ENCODE measurements around the gene ASB15. TPM values are rescaled to one million over a fixed set of nuclear protein-coding genes. Genes with fewer than 3 reads are reported as not detected.

ASB15 gene
- total RNA-seq, 1 donor: not detected

DNA sequence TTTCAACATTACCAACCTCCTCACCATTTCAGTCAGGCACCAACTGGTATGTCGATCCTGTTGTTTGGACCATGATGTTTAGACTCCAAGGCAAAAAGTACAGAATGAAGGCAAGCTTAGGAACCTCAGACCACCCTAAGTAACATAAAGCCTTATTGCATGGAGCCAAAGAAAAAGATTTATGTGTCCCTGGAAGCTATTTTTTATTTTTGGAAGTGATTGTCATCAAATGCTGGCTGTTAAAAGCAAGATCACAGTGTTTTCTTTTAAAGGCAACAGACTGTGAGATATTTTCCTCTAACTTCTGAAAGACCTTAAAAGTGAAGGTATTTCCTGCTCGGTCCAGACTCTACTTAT is 8.2 kb downstream of the ASB15 start:
- TF ChIP-seq, protein P1, sequence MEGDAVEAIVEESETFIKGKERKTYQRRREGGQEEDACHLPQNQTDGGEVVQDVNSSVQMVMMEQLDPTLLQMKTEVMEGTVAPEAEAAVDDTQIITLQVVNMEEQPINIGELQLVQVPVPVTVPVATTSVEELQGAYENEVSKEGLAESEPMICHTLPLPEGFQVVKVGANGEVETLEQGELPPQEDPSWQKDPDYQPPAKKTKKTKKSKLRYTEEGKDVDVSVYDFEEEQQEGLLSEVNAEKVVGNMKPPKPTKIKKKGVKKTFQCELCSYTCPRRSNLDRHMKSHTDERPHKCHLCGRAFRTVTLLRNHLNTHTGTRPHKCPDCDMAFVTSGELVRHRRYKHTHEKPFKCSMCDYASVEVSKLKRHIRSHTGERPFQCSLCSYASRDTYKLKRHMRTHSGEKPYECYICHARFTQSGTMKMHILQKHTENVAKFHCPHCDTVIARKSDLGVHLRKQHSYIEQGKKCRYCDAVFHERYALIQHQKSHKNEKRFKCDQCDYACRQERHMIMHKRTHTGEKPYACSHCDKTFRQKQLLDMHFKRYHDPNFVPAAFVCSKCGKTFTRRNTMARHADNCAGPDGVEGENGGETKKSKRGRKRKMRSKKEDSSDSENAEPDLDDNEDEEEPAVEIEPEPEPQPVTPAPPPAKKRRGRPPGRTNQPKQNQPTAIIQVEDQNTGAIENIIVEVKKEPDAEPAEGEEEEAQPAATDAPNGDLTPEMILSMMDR (IDR thresholded peaks at IDR 0.05; ENCODE audit: extremely low read depth, low read depth, low read length): no peak
- Histone ChIP-seq H4K20me1 (ENCODE audit: insufficient read depth, low read length) (no peaks in the 10 kb centered on the region), H2AFZ (ENCODE audit: low read length) (no peak overlapping the region), H3K27ac (ENCODE audit: low read depth, low read length) (no peak overlapping the region), H3K4me3 (ENCODE audit: insufficient read depth, low read length) (no peak overlapping the region), H3K79me2 (ENCODE audit: insufficient read depth, low read length) (no peaks in the 10 kb centered on the region), H3K4me1 (ENCODE audit: insufficient read depth, low read length) (no peaks in the 10 kb centered on the region), H3K9me3 (ENCODE audit: low read depth, low read length) (no peaks in the 10 kb centered on the region), H3K4me2 (ENCODE audit: insufficient read depth, low read length) (no peak overlapping the region), H3K36me3 (ENCODE audit: insufficient read depth, low read length) (no peaks in the 10 kb centered on the region), H3K27me3 (ENCODE audit: insufficient read depth, low read length) (no peaks in the 10 kb centered on the region)
- DNase-seq (ENCODE audit: insufficient read length, low spot score, missing footprints): peak; percentile 39

DNA sequence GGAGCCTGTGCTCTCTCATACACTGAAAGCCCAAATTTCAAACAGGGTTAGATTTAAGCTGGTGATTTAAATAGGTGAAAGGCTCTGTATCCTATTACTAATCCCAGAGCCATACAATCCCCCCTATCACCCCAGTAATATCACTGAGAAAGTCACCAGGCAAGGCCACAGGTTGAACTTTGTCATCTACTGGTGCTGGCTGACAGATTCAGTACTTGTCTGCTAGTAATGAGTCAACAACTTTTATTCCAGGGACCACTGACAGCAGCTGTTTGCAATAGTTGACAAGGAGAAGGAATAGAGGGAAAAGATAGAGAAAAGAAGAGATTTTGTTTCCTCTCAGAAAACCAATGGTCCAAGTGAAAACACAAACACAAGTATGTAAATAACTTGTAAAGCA is 10.4 kb downstream of the ASB15 start:
- Histone ChIP-seq H4K20me1 (ENCODE audit: insufficient read depth, low read length) (no peaks in the 10 kb centered on the region), H2AFZ (ENCODE audit: low read length) (no peak overlapping the region), H3K4me1 (ENCODE audit: insufficient read depth, low read length) (no peaks in the 10 kb centered on the region)

DNA sequence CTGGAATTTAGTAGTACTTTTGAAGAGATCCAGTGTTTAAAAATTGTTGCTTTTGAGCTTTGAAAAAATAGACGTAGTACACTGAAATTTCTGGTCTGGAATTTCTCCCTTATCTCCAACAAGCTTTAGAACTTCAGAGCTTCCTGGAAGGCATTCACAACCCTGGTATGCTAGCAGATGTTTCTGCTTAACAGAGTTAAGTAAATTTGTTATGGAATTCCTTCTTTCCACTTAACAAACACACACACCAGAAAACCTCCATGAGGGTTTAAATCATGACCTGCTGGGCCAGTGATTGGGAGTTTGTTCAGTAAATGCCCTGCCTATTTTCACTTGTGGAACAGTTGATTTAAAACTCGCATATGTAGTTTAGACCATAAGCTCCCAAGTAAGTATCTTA is 13.7 kb downstream of the ASB15 start:
- Histone ChIP-seq H3K4me1 (ENCODE audit: insufficient read depth, low read length) (no peaks in the 10 kb centered on the region), H4K20me1 (ENCODE audit: insufficient read depth, low read length) (no peaks in the 10 kb centered on the region), H3K36me3 (ENCODE audit: insufficient read depth, low read length) (no peaks in the 10 kb centered on the region), H3K27ac (ENCODE audit: low read depth, low read length) (no peak overlapping the region), H2AFZ (ENCODE audit: low read length) (no peak overlapping the region), H3K4me2 (ENCODE audit: insufficient read depth, low read length) (no peak overlapping the region), H3K9me3 (ENCODE audit: low read depth, low read length) (no peaks in the 10 kb centered on the region), H3K27me3 (ENCODE audit: insufficient read depth, low read length) (no peaks in the 10 kb centered on the region), H3K79me2 (ENCODE audit: insufficient read depth, low read length) (no peaks in the 10 kb centered on the region), H3K4me3 (ENCODE audit: insufficient read depth, low read length) (no peak overlapping the region)
- TF ChIP-seq, protein P1 (IDR thresholded peaks at IDR 0.05; ENCODE audit: extremely low read depth, low read depth, low read length): no peak
- no peak for DNase-seq (ENCODE audit: insufficient read length, low spot score, missing footprints)

More for the DNA sequence above, 10.4 kb downstream of the ASB15 start:
- DNase-seq (ENCODE audit: insufficient read length, low spot score, missing footprints): peak; percentile 4
- no peaks in the 10 kb centered on the region for H3K9me3 ChIP-seq (ENCODE audit: low read depth, low read length)
- H3K36me3 ChIP-seq (ENCODE audit: insufficient read depth, low read length): no peaks in the 10 kb centered on the region
- TF ChIP-seq, protein P1 (IDR thresholded peaks at IDR 0.05; ENCODE audit: extremely low read depth, low read depth, low read length): no peak
- H3K4me3 ChIP-seq (ENCODE audit: insufficient read depth, low read length): no peak overlapping the region
- no peak overlapping the region for H3K27ac ChIP-seq (ENCODE audit: low read depth, low read length)
- no peaks in the 10 kb centered on the region for H3K79me2 ChIP-seq (ENCODE audit: insufficient read depth, low read length)
- H3K4me2 ChIP-seq (ENCODE audit: insufficient read depth, low read length): no peak overlapping the region
- no peaks in the 10 kb centered on the region for H3K27me3 ChIP-seq (ENCODE audit: insufficient read depth, low read length)

DNA sequence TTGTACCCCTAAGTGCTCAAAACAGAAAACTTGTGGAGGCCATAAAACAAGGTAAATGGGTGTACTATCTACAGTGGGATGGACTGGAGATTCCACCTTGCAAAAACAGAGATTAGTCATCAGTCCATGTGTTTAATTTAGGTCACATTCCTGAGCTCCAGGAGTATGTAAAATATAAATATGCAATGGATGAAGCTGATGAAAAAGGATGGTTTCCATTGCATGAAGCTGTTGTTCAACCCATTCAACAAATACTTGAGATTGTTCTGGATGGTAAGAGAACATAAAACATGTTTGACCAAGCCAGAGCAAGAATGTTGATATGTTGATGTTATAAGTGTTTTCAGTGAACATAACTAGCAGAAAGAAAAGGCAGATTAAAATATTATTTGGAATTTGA is 14.6 kb downstream of the ASB15 start:
- TF ChIP-seq, protein P1 (IDR thresholded peaks at IDR 0.05; ENCODE audit: extremely low read depth, low read depth, low read length): no peak
- no peak overlapping the region for H3K4me3 ChIP-seq (ENCODE audit: insufficient read depth, low read length)
- no peak overlapping the region for H3K4me2 ChIP-seq (ENCODE audit: insufficient read depth, low read length)
- no peaks in the 10 kb centered on the region for H3K36me3 ChIP-seq (ENCODE audit: insufficient read depth, low read length)
- no peaks in the 10 kb centered on the region for H3K79me2 ChIP-seq (ENCODE audit: insufficient read depth, low read length)
- H3K9me3 ChIP-seq (ENCODE audit: low read depth, low read length): no peaks in the 10 kb centered on the region
- no peaks in the 10 kb centered on the region for H3K27me3 ChIP-seq (ENCODE audit: insufficient read depth, low read length)
- no peak overlapping the region for H2AFZ ChIP-seq (ENCODE audit: low read length)
- no peak overlapping the region for H3K27ac ChIP-seq (ENCODE audit: low read depth, low read length)
- DNase-seq (ENCODE audit: insufficient read length, low spot score, missing footprints): no peak
- H3K4me1 ChIP-seq (ENCODE audit: insufficient read depth, low read length): no peaks in the 10 kb centered on the region
- H4K20me1 ChIP-seq (ENCODE audit: insufficient read depth, low read length): no peaks in the 10 kb centered on the region
